Motor neuron (in vitro differentiated cells): ENCODE results near the gene FCHSD1. TPM values are rescaled to one million over a fixed set of nuclear protein-coding genes. Genes with fewer than 3 reads are reported as not detected.

ENCODE experiments used
- ATAC-seq, 8 experiments: fragments of 200-7000 bp; cut with Tn5 transposase; replicated peaks in 6 of 8; 2 replicates each; pipeline ENCODE4 v1.8.0; 2021; ENCODE audit warnings: mild to moderate bottlenecking in 8 of 8, moderate library complexity in 8 of 8
- H3K27ac ChIP-seq, 2 donors: fragments of 250-450 bp; sonication (Bioruptor Pico); 2 replicates each; pipeline ENCODE4 v1.9.0; 2021; ENCODE audit warnings: antibody characterized with exemption in 2 of 2, mild to moderate bottlenecking in 2 of 2, moderate library complexity in 1 of 2
- H3K4me1 ChIP-seq, 2 donors: fragments of 250-450 bp; sonication (Bioruptor Pico); replicated peaks in 1 of 2; 2 replicates each; pipeline ENCODE4 v1.6.1; 2021; ENCODE audit warnings: antibody characterized with exemption in 2 of 2, mild to moderate bottlenecking in 2 of 2, moderate library complexity in 1 of 2
- H3K4me3 ChIP-seq, 5 donors: fragments of 250-450 bp; sonication (Bioruptor Pico); 2 replicates each; pipeline ENCODE4 v1.9.0; 2021; ENCODE audit warnings: antibody characterized with exemption in 5 of 5, mild to moderate bottlenecking in 5 of 5, moderate library complexity in 4 of 5
- WGBS, 10 experiments: fragments of 450-650 bp; shearing (Covaris generic); methylation state at CpG; one replicate each; pipeline ENCODE4 v1.0.0; 2022; 5-methylcytosine and 5-hydroxymethylcytosine counted together
- in situ Hi-C, 9 experiments: fragments of 400-800 bp; cut with MboI; loops; one replicate each; pipeline ENCODE4 v1.15.0; 2021; ENCODE audit warnings: low sequenced_read_pairs in 9 of 9, low pct_unique_long_range_greater_than_20kb in 2 of 9; ENCODE audit not compliant: unreplicated experiment in 9 of 9
- total RNA-seq, 8 experiments: library from RNA; unstranded; fragments of 300-600 nt; gene quantifications; 2 replicates each; pipeline versions ENCODE4 v1.2.3 to v1.2.4, GENCODE V29; 2022

FCHSD1 gene
- total RNA-seq, 8 experiments from 2014 or later: 5.2 to 22.6 (median 11.1) TPM

- ATAC-seq: peak in 7 of 8 experiments; percentile 30 to 99 (median 57)
- Histone ChIP-seq H3K27ac (no peak overlapping the region), H3K4me1 (no peaks in the 10 kb centered on the region), H3K4me3 (no peak overlapping the region)
- WGBS, 10 experiments: 5 to 100% (median 79%) methylated on average over 2 to 5 of the region's 6 CpGs; no CpG with 5 or more reads in 1 of the 10 experiments
- in situ Hi-C loops: no loop called here
These were observed 47.1 kb downstream of the FCHSD1 start for GRCh38 chr5:141603923-141604717.

DNA sequence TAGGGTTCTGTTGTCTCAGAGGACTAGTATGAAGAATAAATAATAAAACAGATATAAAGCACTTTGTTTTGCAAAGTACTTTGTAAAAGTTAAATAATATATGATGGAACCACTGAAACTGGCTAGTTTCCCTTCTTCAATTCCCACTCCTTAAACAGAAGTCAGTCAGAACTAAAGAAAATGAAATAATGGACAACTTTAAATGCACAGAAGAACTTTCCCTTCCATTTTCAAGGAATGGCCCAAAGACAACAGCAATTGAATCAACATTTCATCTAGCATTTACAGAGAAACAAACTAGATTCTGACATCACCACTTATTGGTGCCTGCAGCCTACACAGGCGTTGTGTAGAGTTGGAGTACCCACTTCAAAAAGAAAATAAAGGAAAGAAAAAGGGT, 48.6 kb downstream of the FCHSD1 start:
- ATAC-seq: no peak
- Histone ChIP-seq H3K4me3 (no peak overlapping the region), H3K4me1 (no peaks in the 10 kb centered on the region), H3K27ac (no peak overlapping the region)
- in situ Hi-C loops: no loop called here
- WGBS, 10 experiments: 82 to 100% (median 100%) methylated on average over 1 of the region's 1 CpG; no CpG with 5 or more reads in 4 of the 10 experiments

DNA sequence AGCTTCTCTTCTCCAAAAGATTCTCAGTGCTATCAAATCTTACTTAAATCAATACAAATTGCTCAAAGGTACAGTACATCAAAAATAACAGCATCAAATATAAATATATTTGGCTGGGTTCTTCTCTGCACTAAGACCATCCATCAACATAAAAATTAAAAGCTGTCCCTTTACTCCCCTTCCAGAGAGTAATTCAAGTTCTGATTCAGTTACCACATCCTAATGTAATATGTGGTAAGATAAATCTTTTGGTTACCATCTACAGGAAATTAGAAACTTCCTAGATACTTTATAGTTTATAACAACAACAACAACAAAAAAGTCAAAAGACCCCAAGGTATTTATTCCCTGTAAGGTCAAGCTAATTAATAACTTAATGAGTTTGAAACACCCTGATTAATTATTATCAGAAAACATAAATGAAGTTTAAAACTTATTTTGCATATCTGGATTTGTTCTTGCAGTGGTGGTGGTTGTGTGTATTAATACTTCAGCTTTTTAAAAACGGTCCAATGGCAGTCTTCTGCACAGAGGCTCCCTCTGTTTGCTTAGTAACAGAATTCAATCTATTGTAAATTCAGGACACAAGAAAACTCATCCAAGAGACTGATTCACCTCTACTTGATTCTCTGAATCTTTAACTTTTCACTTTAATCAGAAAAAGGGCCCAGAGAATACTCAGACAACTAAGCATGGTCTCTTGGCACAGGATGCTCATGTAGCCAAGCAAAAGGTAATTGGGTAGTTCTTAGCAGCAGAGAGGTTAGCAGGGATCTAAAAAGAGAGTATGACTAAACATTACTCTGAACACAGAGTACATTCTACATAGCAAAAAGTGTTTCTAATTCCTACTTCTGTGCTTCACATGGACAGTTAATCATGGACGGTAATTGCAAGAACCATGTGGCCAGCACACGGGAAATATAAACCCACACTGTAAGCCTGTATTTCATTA, 52.5 kb downstream of the FCHSD1 start:
- H3K4me3 ChIP-seq: no peak overlapping the region
- WGBS, 10 experiments: 0 to 100% (median 94%) methylated on average over 1 to 3 of the region's 3 CpGs; no CpG with 5 or more reads in 2 of the 10 experiments
- no peaks in the 10 kb centered on the region for H3K4me1 ChIP-seq
- H3K27ac ChIP-seq: no peak overlapping the region
- peak in 4 of 8 experiments; percentile 59 to 78 (median 71) for ATAC-seq
- in situ Hi-C loops: no loop called here

DNA sequence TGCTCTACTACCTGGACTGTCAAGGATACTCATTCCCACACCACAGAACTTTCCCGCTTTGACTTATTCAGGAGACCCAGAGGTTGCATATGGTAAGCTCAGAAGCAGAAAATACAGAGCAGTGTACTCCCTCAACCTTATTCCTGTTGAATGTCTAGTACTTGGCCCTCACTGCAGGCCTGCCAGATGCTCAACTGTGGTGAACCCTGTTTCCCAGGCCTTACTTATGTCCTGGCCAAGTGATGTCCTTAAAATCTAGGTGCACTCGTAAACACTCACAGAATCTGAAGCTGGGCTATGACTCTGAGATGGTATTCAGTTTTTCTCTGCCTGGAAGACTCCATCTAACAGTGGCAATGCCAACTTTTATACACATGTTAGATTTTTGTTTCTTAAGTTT, 53.4 kb downstream of the FCHSD1 start:
- 82 to 100% (median 100%) methylated on average over 1 to 2 of the region's 2 CpGs; no CpG with 5 or more reads in 1 of the 10 experiments for WGBS, 10 experiments
- Histone ChIP-seq H3K4me1 (no peaks in the 10 kb centered on the region), H3K4me3 (no peak overlapping the region), H3K27ac (no peak overlapping the region)
- in situ Hi-C loops: no loop called here
- no peak for ATAC-seq

- no peaks in the 10 kb centered on the region for H3K4me1 ChIP-seq
- in situ Hi-C loops: no loop called here
- H3K27ac ChIP-seq: no peak overlapping the region
- no peak for ATAC-seq
- 28 to 100% (median 100%) methylated on average over 1 to 2 of the region's 2 CpGs for WGBS, 10 experiments
- H3K4me3 ChIP-seq: no peak overlapping the region
These were observed 53.8 kb downstream of the FCHSD1 start for GRCh38 chr5:141597394-141597793.

GRCh38 chr5:141596867-141597266, 54.4 kb downstream of the FCHSD1 start:
- in situ Hi-C loops: no loop called here
- 94 to 100% (median 100%) methylated on average over 1 of the region's 1 CpG; no CpG with 5 or more reads in 1 of the 10 experiments for WGBS, 10 experiments
- no peak for ATAC-seq
- Histone ChIP-seq H3K4me1 (no peaks in the 10 kb centered on the region), H3K4me3 (no peak overlapping the region), H3K27ac (no peak overlapping the region)

GRCh38 chr5:141590127-141590526, 61.1 kb downstream of the FCHSD1 start:
- WGBS, 10 experiments: 57 to 100% (median 83%) methylated on average over 1 to 2 of the region's 2 CpGs; no CpG with 5 or more reads in 4 of the 10 experiments
- no peak for ATAC-seq
- no peaks in the 10 kb centered on the region for H3K4me1 ChIP-seq
- H3K27ac ChIP-seq: no peak overlapping the region
- in situ Hi-C loops: no loop called here
- H3K4me3 ChIP-seq: no peak overlapping the region

Other genes starting within 250 kb of the FCHSD1 start
- 1 to 10 TPM in 4 of 8 experiments, under 1 TPM in 4; 0.22 to 5.5 (median 1.3) TPM for gene PCDHGA9, start 248.6 kb downstream of the FCHSD1 start, total RNA-seq
- 10 to 100 TPM in 5 of 8 experiments, 1 to 10 TPM in 3; 1.1 to 46.7 (median 31.5) TPM for gene PCDHGB6, start 243.4 kb downstream of the FCHSD1 start, total RNA-seq
- 1 to 10 TPM; 2.1 to 7.6 (median 4.4) TPM for gene PCDHGA10, start 238.4 kb downstream of the FCHSD1 start, total RNA-seq
- gene PCDHGB7, start 233.7 kb downstream of the FCHSD1 start, total RNA-seq: 10 to 100 TPM in 2 of 8 experiments, 1 to 10 TPM in 6; 4.7 to 31.4 (median 9.2) TPM
- gene PCDHGA11, start 230.4 kb downstream of the FCHSD1 start, total RNA-seq: 1 to 10 TPM; 1.3 to 8.8 (median 3.8) TPM
- gene PCDHGA12, start 220.9 kb downstream of the FCHSD1 start, total RNA-seq: 10 to 100 TPM in 1 of 8 experiments, 1 to 10 TPM in 7; 1.0 to 16.1 (median 1.5) TPM
- 10 to 100 TPM; 15.4 to 73.0 (median 26.0) TPM for gene PCDHGC3, start 175.5 kb downstream of the FCHSD1 start, total RNA-seq
- 1 to 10 TPM in 5 of 8 experiments, under 1 TPM in 3; 0.46 to 6.7 (median 4.8) TPM for gene PCDHGC4, start 166.4 kb downstream of the FCHSD1 start, total RNA-seq
- gene PCDHGC5, start 162.3 kb downstream of the FCHSD1 start, total RNA-seq: 1 to 10 TPM in 4 of 8 experiments, under 1 TPM in 4; 0.31 to 4.1 (median 1.1) TPM
- 10 to 100 TPM in 6 of 8 experiments, 1 to 10 TPM in 2; 7.4 to 93.8 (median 20.0) TPM for gene DIAPH1, start 32.4 kb downstream of the FCHSD1 start, total RNA-seq
- 10 to 100 TPM; 35.2 to 77.3 (median 58.3) TPM for gene HDAC3, start 14.6 kb downstream of the FCHSD1 start, total RNA-seq
- 10 to 100 TPM in 5 of 8 experiments, 1 to 10 TPM in 3; 6.0 to 18.6 (median 12.5) TPM for gene RELL2, start 14.4 kb downstream of the FCHSD1 start, total RNA-seq
- gene ARAP3, start 30.8 kb upstream of the FCHSD1 start, total RNA-seq: 1 to 10 TPM in 7 of 8 experiments, under 1 TPM in 1; 0.58 to 5.6 (median 2.7) TPM
- 10 to 100 TPM in 6 of 8 experiments, 1 to 10 TPM in 2; 1.1 to 29.4 (median 17.5) TPM for gene PCDH1, start 227.0 kb upstream of the FCHSD1 start, total RNA-seq